ENCODE measurements around the gene MRPL33. TPM values are rescaled to one million over a fixed set of nuclear protein-coding genes. Genes with fewer than 3 reads are reported as not detected.

Gene MRPL33
- total RNA-seq: 80.2 and 83.1 TPM in 2 replicates

DNA sequence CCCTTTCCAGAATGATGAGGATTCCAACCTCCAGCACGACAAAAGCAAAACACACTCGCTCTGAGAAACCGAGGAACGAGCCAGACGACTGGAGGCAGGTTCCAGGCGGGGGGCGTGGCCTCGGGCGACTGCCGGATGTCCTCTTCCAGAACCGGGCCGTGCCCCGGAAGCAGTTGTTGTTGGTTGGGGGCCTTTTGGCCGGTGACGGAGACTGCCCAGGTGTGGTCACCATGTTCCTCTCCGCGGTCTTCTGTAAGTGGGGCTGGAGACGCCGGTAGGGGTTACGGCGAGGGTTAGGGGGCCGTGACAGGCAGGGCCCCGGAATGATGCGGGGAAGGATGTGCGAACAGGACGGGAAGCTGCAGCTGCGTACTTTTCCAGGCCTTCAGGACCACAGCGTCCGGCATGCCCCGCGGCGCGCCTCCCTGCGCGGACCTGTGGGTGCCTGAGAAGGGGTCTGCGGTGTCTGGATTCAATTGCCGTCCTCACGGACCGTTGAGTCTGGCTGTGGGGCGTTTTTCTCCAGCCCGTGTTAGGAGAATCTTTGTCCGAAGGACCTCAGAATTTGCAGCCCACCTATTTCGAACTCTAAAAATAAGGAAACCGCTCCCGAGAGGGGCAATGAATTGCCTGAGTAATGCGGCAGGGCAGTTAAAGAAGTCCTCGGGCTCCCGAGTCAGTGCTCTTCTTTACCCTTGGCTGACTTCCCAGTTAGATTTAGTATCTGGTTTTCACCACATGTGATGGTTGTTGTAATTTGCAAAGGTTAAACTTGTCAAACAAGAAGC is at the start of gene MRPL33:
Gene MRPL33 (plus strand): TSS at position 172 of the 788 bp plus-strand sequence. CDS start 59 bp downstream, at position 231.

Other genes with a start within 250 kb of the MRPL33 start
- 13.0 and 20.8 TPM in 2 replicates for gene ZNF512, start 188.7 kb upstream of the MRPL33 start, total RNA-seq
- gene CCDC121, start 142.7 kb upstream of the MRPL33 start, total RNA-seq: 1.3 and 1.9 TPM in 2 replicates
- gene GPN1, start 142.7 kb upstream of the MRPL33 start, total RNA-seq: 45.6 and 58.8 TPM in 2 replicates
- gene SUPT7L, start 108.1 kb upstream of the MRPL33 start, total RNA-seq: 15.5 and 23.7 TPM in 2 replicates
- 15.5 and 20.5 TPM in 2 replicates for gene SLC4A1AP, start 107.8 kb upstream of the MRPL33 start, total RNA-seq
- 3.4 and 4.4 TPM in 2 replicates for gene RBKS, start 118.7 kb downstream of the MRPL33 start, total RNA-seq
- 32.3 and 54.4 TPM in 2 replicates for gene BABAM2, start 119.0 kb downstream of the MRPL33 start, total RNA-seq